GM18505 (cell line): ENCODE results near the gene TTC1.

Experiments
- ATAC-seq: cut with Tn5 transposase; IDR thresholded peaks from one replicate; pipeline ENCODE4 v1.9.1; 2021; ENCODE audit not compliant: unreplicated experiment
- POLR2A ChIP-seq: IDR thresholded peaks from 4 replicates; pipeline ENCODE4 v1.6.1; 2011; ENCODE audit warnings: borderline replicate concordance; ENCODE audit not compliant: insufficient read depth, insufficient read length; ENCODE audit errors: extremely low read depth

TTC1 gene

DNA sequence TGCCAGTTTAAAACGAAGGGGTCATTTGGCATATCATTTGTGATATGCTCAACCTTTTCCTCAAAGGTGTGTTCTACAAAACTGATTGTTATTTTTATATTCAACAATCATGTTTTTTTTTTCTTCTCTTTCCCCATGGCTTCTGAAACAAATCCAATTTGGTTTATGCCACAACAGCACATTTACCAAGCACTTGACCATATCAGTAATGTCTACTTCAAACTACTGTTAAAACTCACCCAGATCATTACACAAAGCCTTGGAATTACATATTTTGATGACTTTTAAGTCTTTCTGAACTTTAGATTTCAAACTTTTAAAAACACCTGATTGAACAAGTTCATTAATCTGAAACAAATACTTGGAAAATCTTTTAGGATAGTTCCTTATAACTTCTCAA lies 81.1 kb downstream of the TTC1 start:
- ATAC-seq = no peak
- no peak for TF ChIP-seq POLR2A

DNA sequence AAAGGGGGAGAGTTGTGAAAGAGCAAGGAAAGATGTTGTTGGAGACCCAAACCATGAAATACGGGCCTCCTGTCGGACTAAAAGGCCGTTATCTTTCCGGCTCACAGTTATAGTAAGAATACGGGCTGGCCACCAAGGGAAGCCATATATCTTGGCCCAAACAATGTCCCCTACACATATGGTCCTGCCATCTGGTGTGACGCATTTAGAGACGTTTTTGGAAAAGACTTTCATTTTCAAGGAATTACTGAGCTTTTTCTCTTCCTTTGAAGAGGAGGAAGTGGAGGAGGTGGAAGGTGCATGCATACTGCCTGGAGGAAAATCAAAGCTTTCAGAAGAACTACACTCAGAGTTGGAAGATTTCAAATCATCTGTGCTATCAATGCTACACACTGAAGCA lies 83.6 kb downstream of the TTC1 start:
- no peak for ATAC-seq
- TF ChIP-seq POLR2A = no peak

DNA sequence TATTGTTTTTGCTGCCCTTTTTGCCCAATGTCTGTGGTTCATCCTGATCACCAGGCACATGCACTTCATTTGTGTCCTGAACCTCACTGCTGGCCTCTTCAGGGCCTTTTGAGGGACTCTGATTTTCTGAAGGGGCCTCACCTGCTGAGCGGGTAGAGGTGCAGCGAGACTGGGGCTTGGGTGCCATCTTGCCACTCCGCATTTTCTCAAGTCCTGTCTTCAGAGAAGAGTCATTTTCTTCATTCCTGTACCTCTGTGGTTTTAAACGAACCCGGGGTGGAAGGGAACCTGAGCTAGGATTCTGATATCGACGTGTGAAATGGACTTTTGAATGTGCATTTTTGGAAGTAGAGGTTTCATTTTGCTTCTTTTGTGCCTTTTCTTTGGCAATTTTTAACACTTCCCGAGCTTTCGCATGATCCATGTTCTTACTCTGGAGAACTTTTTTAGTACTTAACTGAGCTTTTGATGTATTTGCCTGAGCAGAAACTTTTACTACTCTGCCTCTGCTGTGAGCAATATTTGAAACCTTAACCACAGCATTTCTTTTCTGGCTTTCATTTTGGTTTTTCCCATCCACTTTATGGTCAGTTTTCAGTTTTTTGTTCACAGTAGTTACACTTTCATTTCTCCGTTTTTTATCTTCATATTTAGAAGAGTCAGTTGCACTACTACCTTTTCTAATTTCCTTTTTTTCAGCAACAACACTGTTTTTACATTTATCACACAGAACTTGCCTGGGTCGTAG lies 84.2 kb downstream of the TTC1 start:
- TF ChIP-seq POLR2A = no peak
- no peak for ATAC-seq

DNA sequence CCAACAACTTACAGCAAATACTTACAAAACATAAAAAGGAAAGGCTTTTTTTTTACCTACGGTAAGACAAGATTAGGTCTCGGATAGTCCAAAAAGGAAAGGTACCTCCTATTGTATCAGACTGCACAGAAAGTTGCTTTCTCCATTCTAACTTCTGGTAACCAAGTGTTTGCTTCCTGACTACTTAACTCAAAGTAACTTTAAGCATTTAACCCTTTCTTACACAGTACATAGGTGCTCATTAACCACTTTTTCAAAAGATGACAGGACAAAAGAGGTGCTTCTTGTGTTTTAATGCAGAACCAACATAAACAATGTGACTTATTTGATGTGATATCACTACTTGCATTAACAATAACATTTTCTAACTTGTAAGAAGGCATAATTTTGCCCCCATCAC lies 87.2 kb downstream of the TTC1 start:
- TF ChIP-seq POLR2A = no peak

DNA sequence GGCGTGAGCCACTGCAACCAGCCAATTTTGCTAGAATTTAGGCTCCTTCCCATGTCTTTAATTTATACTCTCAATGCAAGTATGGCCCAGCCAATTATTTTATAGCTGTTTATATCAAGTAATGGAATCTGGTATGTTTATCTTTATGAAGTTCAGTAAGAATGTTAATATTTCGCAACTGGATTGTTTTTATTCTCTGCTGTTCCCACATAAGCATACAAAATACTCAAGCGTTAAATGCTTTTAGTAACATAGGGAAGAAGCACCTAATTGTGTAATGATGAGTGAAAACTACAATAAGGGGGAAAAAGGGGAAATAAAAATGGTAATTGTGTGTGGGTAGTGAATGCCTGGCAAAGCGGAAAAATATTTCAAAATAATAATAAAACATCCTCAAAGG lies 89.1 kb downstream of the TTC1 start:
- no peak for ATAC-seq
- TF ChIP-seq POLR2A = no peak

More for the DNA sequence above, 87.2 kb downstream of the TTC1 start:
- ATAC-seq = no peak

DNA sequence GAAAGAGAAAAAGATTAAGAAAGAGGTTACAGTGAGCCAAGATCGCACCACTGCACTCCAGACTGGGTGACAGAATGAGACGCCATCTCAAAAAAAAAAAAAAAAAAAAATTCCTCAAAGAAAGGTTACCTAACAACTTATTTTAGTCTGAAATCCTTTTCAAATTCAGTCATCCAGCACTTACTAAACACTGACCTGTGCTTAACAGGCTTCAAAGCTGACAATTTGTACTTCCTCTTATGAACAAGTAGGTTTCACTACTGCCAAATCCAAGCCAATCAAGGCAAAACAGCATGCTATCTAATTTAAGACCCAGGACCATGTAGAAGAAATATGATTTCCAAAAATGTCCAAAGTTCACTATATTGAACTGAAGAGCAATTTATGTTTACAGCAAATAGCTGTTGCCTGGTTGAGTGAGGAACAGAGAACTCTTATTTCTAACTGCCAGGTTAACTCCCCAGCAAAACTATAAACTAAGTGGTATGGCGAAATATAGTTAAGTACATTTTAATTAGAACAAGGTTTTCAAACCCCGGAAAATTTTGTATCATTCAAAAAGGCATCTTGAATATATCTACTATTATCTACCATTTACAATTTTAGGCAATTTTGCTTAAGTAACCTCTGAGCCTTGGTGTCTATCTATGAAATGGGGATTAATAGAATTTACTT lies 96.9 kb downstream of the TTC1 start:
- peak; percentile 78 for ATAC-seq
- no peak for TF ChIP-seq POLR2A

DNA sequence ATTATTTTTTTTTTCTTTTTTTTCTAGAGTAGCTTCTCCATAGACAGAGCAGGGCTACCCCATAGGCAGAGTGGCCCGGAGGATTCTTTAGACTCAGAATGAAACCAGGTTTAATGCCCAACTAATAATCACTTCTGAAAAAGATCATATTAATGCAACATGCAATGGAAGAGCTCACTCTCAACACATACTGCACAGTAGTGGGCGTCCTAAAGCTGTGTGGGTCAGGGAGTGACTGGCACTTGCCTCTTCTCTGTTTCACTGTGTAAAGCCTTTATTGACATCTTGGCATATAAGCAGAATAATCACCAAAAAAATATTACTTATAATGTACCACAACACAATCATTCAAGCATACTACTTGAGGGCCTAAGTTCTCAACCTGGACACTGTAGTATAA lies 99.2 kb downstream of the TTC1 start:
- no peak for ATAC-seq
- TF ChIP-seq POLR2A = no peak
